ENCODE data around the gene POM121L2. TPM values are rescaled to one million over a fixed set of nuclear protein-coding genes. Genes with fewer than 3 reads are reported as not detected.
A peak's percentile ranks its signal among the peaks of the same experiment; 100 is the strongest.

Gene POM121L2
- total and polyA plus RNA-seq, 2 experiments from 2014 or later, result not detected

- Histone ChIP-seq H3K27me3 (replicated peaks; ENCODE audit: insufficient read depth) (peaks cover 29% of the 10 kb centered on the region), H3K4me2 (ENCODE audit: unreplicated experiment) (peak overlapping the region; percentile 79), H3K27ac (no peak overlapping the region), H3K4me1 (ENCODE audit: insufficient read depth) (no peaks in the 10 kb centered on the region), H3K79me2 (ENCODE audit: insufficient read depth) (no peaks in the 10 kb centered on the region), H2AFZ (peak overlapping the region; percentile 88), H3K9ac (0 out of 2 replicates have a peak overlapping the region, but pooled peaks have one; percentile 41), H3K4me3 (peak overlapping the region; percentile 79), H3K36me3 (ENCODE audit: low read depth) (no peaks in the 10 kb centered on the region), H3F3A (ENCODE audit: insufficient read depth) (no peaks in the 10 kb centered on the region), H3K9me3 (ENCODE audit: low read depth) (no peaks in the 10 kb centered on the region), H3K9me2 (ENCODE audit: insufficient read depth) (no peaks in the 10 kb centered on the region), H4K20me1 (ENCODE audit: insufficient read depth) (no peaks in the 10 kb centered on the region)
- no peak for TF ChIP-seq EZH2phosphoT487 (IDR thresholded peaks at IDR 0.05; ENCODE audit: insufficient read depth, low read depth)
- TF ChIP-seq EZH2 (IDR thresholded peaks at IDR 0.05; ENCODE audit: insufficient read depth, poor library complexity, severe bottlenecking), result no peak
- no peak for DNase-seq
- in situ Hi-C loops (cut with MboI), result no loop called here
- 7 to 12% methylated on average over 19 of the region's 19 CpGs for WGBS, 2 experiments (ENCODE audit: low coverage in 1 of 2, low lambda C conversion rate in 2 of 2, missing lambda C conversion rate in 2 of 2)
These were observed 297 bp downstream of the POM121L2 start for GRCh38 chr6:27311806-27312145.

GRCh38 chr6:27303613-27304272, 8.3 kb downstream of the POM121L2 start:
- Histone ChIP-seq H4K20me1 (ENCODE audit: insufficient read depth) (no peaks in the 10 kb centered on the region), H3K9ac (no peak overlapping the region), H2AFZ (no peak overlapping the region), H3F3A (ENCODE audit: insufficient read depth) (no peaks in the 10 kb centered on the region), H3K9me2 (ENCODE audit: insufficient read depth) (no peaks in the 10 kb centered on the region), H3K79me2 (ENCODE audit: insufficient read depth) (no peaks in the 10 kb centered on the region), H3K4me1 (ENCODE audit: insufficient read depth) (no peaks in the 10 kb centered on the region), H3K27ac (no peak overlapping the region), H3K36me3 (ENCODE audit: low read depth) (no peaks in the 10 kb centered on the region), H3K4me2 (ENCODE audit: unreplicated experiment) (no peak overlapping the region), H3K9me3 (ENCODE audit: low read depth) (no peaks in the 10 kb centered on the region), H3K27me3 (replicated peaks; ENCODE audit: insufficient read depth) (peaks cover 24% of the 10 kb centered on the region), H3K4me3 (no peak overlapping the region)
- WGBS, 2 experiments (ENCODE audit: low coverage in 1 of 2, low lambda C conversion rate in 2 of 2, missing lambda C conversion rate in 2 of 2), result 28 to 31% methylated on average over 16 of the region's 16 CpGs
- no peak for DNase-seq
- in situ Hi-C loops (cut with MboI), result no loop called here
- TF ChIP-seq EZH2phosphoT487 (IDR thresholded peaks at IDR 0.05; ENCODE audit: insufficient read depth, low read depth), result no peak
- no peak for TF ChIP-seq EZH2 (IDR thresholded peaks at IDR 0.05; ENCODE audit: insufficient read depth, poor library complexity, severe bottlenecking)

- no peaks in the 10 kb centered on the region for H3K79me2 ChIP-seq (ENCODE audit: insufficient read depth)
- H3K4me1 ChIP-seq (ENCODE audit: insufficient read depth), result peaks cover 9% of the 10 kb centered on the region; the same call in 1 of the 2 replicates
- TF ChIP-seq EZH2phosphoT487 (IDR thresholded peaks at IDR 0.05; ENCODE audit: insufficient read depth, low read depth) (no peak), EZH2 (IDR thresholded peaks at IDR 0.05; ENCODE audit: insufficient read depth, poor library complexity, severe bottlenecking) (no peak)
- no peaks in the 10 kb centered on the region for H3K36me3 ChIP-seq (ENCODE audit: low read depth)
- no peak overlapping the region for H3K9ac ChIP-seq
- WGBS, 2 experiments (ENCODE audit: low coverage in 1 of 2, low lambda C conversion rate in 2 of 2, missing lambda C conversion rate in 2 of 2), result 21 to 23% methylated on average over 22 of the region's 22 CpGs
- H3K4me2 ChIP-seq (ENCODE audit: unreplicated experiment), result peak overlapping the region; percentile 95
- H3K9me2 ChIP-seq (ENCODE audit: insufficient read depth), result no peaks in the 10 kb centered on the region
- no peaks in the 10 kb centered on the region for H4K20me1 ChIP-seq (ENCODE audit: insufficient read depth)
- peaks cover 9% of the 10 kb centered on the region; the same call in 1 of the 2 replicates for H3F3A ChIP-seq (ENCODE audit: insufficient read depth)
- in situ Hi-C loops (cut with MboI), result no loop called here
- no peaks in the 10 kb centered on the region for H3K9me3 ChIP-seq (ENCODE audit: low read depth)
- no peak overlapping the region for H2AFZ ChIP-seq
- H3K27ac ChIP-seq, result no peak overlapping the region
- H3K4me3 ChIP-seq, result no peak overlapping the region
- peaks cover 30% of the 10 kb centered on the region for H3K27me3 ChIP-seq (replicated peaks; ENCODE audit: insufficient read depth)
- DNase-seq, result peak; percentile 26
These were observed 14.0 kb downstream of the POM121L2 start for GRCh38 chr6:27297857-27298730.

DNA sequence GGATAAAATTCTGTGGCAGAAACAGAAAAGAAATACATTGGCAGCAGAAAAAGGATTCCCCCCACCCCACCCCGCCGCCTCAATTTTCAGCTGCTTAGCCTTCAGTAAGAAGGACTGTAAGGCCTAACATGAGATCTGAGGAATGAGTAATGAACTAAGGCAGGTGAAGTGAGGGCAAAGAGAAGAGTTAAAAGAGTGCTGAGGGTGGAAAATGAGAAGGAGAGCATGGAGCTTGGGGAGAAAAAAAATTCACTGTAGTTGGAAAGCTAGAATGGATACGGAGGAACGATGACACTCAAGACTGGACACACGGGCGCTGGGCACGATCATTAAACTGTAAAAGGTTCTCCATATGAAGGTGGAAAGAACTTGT, 14.6 kb downstream of the POM121L2 start:
- in situ Hi-C loops (cut with MboI), result no loop called here
- H3K9me3 ChIP-seq (ENCODE audit: low read depth), result no peaks in the 10 kb centered on the region
- H4K20me1 ChIP-seq (ENCODE audit: insufficient read depth), result no peaks in the 10 kb centered on the region
- H3K27ac ChIP-seq, result no peak overlapping the region
- H3K36me3 ChIP-seq (ENCODE audit: low read depth), result no peaks in the 10 kb centered on the region
- no peak overlapping the region for H3K9ac ChIP-seq
- no peak overlapping the region for H3K4me3 ChIP-seq
- H3K79me2 ChIP-seq (ENCODE audit: insufficient read depth), result no peaks in the 10 kb centered on the region
- TF ChIP-seq EZH2phosphoT487 (IDR thresholded peaks at IDR 0.05; ENCODE audit: insufficient read depth, low read depth) (no peak), EZH2 (IDR thresholded peaks at IDR 0.05; ENCODE audit: insufficient read depth, poor library complexity, severe bottlenecking) (no peak)
- no peak overlapping the region for H2AFZ ChIP-seq
- peaks cover 9% of the 10 kb centered on the region; the same call in 1 of the 2 replicates for H3K4me1 ChIP-seq (ENCODE audit: insufficient read depth)
- DNase-seq, result no peak
- peaks cover 30% of the 10 kb centered on the region for H3K27me3 ChIP-seq (replicated peaks; ENCODE audit: insufficient read depth)
- peak overlapping the region; percentile 95 for H3K4me2 ChIP-seq (ENCODE audit: unreplicated experiment)
- no peaks in the 10 kb centered on the region for H3K9me2 ChIP-seq (ENCODE audit: insufficient read depth)
- peaks cover 10% of the 10 kb centered on the region; the same call in 1 of the 2 replicates for H3F3A ChIP-seq (ENCODE audit: insufficient read depth)
- 19% methylated on average over 7 of the region's 7 CpGs for WGBS, 2 experiments (ENCODE audit: low coverage in 1 of 2, low lambda C conversion rate in 2 of 2, missing lambda C conversion rate in 2 of 2)

Data from GM23248 (cell line).